OCI-LY7 (cell line): Measurements from ENCODE around the gene SLC44A5. TPM values are rescaled to one million over a fixed set of nuclear protein-coding genes. Genes with fewer than 3 reads are reported as not detected.

Experiments used
- BruUV-seq: library from RNA; stranded (reverse); fragments of 400-500 nt; replicated peaks from 2 replicates; lab custom pipeline; 2021; lab: Mats Ljungman, UMichigan
- CTCF ChIA-PET: fragments of 300-600 bp; sonication (Branson Sonifier 250); formaldehyde crosslinking; loops from one replicate; lab custom pipeline; 2022; ENCODE audit warnings: antibody characterized with exemption; ENCODE audit not compliant: unreplicated experiment; lab: Charles Lee
- POLR2A ChIA-PET: fragments of 300-600 bp; sonication (Branson Sonifier 250); formaldehyde crosslinking; loops from one replicate; lab custom pipeline; 2022; ENCODE audit warnings: antibody characterized with exemption; lab: Charles Lee
- DNase-seq: peaks from one replicate; pipeline ENCODE4 v3.0.0-alpha.2; 2015; ENCODE audit warnings: low spot score
- H2AFZ ChIP-seq: fragments of 200-600 bp; sonication (generic), shearing (Covaris generic); 2 replicates; pipeline ENCODE4 v1.6.1; 2014; ENCODE audit warnings: mild to moderate bottlenecking, antibody characterized with exemption, low read length, moderate library complexity
- H3K27ac ChIP-seq: fragments of 200-600 bp; sonication (generic); 2 replicates; pipeline ENCODE4 v1.5.1; 2014; ENCODE audit warnings: mixed run types, low read depth, mild to moderate bottlenecking, moderate library complexity, low read length, inconsistent platforms; ENCODE audit not compliant: poor library complexity, severe bottlenecking
- H3K36me3 ChIP-seq: fragments of 200-600 bp; sonication (generic); 2 replicates; pipeline ENCODE4 v1.6.1; 2014; ENCODE audit warnings: mild to moderate bottlenecking, antibody characterized with exemption, low read length, moderate library complexity, mixed read lengths; ENCODE audit not compliant: insufficient read depth
- H3K4me1 ChIP-seq: fragments of 200-600 bp; sonication (generic); 2 replicates; pipeline ENCODE4 v1.5.1; 2014; ENCODE audit warnings: mild to moderate bottlenecking, low read length; ENCODE audit not compliant: insufficient read depth, poor library complexity, severe bottlenecking
- H3K4me2 ChIP-seq: fragments of 200-600 bp; sonication (generic); 2 replicates; pipeline ENCODE4 v1.6.1; 2014; ENCODE audit warnings: mild to moderate bottlenecking, low read length
- H3K4me3 ChIP-seq: fragments of 200-600 bp; sonication (generic); 2 replicates; pipeline ENCODE4 v1.5.1; 2014; ENCODE audit warnings: mild to moderate bottlenecking, low read depth, low read length; ENCODE audit not compliant: poor library complexity, severe bottlenecking
- H3K79me2 ChIP-seq: fragments of 200-600 bp; sonication (generic); 2 replicates; pipeline ENCODE4 v1.6.1; 2016; ENCODE audit warnings: low read depth, mild to moderate bottlenecking, low read length, moderate library complexity, mixed read lengths; ENCODE audit not compliant: insufficient read depth
- H3K9me2 ChIP-seq: fragments of 200-600 bp; sonication (generic); 2 replicates; pipeline ENCODE4 v1.6.1; 2016; ENCODE audit warnings: mild to moderate bottlenecking, low read length, mixed read lengths; ENCODE audit not compliant: insufficient read depth
- H3K9me3 ChIP-seq: fragments of 200-600 bp; sonication (generic); 2 replicates; pipeline ENCODE4 v1.6.1; 2014; ENCODE audit warnings: mild to moderate bottlenecking, mixed run types, low read length, mixed read lengths
- H4K20me1 ChIP-seq: fragments of 200-600 bp; sonication (generic); 2 replicates; pipeline ENCODE4 v1.6.1; 2014; ENCODE audit warnings: mild to moderate bottlenecking, antibody characterized with exemption, low read length, moderate library complexity, mixed read lengths; ENCODE audit not compliant: insufficient read depth
- EZH2phosphoT487 ChIP-seq: fragments of 200-600 bp; sonication (generic); IDR thresholded peaks from 2 replicates; pipeline ENCODE4 v1.6.1; 2018; ENCODE audit warnings: low read depth, borderline replicate concordance, mild to moderate bottlenecking, mixed run types, antibody characterized with exemption, low read length, moderate library complexity, mixed read lengths
- intact Hi-C: fragments of 100-400 bp; cut with micrococcal nuclease; formaldehyde crosslinking; loops from one replicate; pipeline ENCODE4 v1.10.0; 2022; ENCODE audit not compliant: unreplicated experiment
- total RNA-seq, 2 experiments: library from RNA; depleted of rRNA in 1 of 2; stranded (reverse); fragments of >200 nt in 1 of 2; shearing (Covaris generic) in 1 of 2; gene quantifications; 2 replicates each; pipeline ENCODE4 v1.2.3, GENCODE V29; 2014 to 2022
- TF ChIP-seq, protein P1 (sequence below): fragments of 200-600 bp; sonication (generic); conservative IDR thresholded peaks from 2 replicates; pipeline ENCODE4 v1.5.1; 2014; ENCODE audit warnings: mild to moderate bottlenecking, antibody characterized with exemption, low read length, moderate library complexity, mixed read lengths

The SLC44A5 gene
- total RNA-seq, 2 experiments from 2014 or later, result not detected

DNA sequence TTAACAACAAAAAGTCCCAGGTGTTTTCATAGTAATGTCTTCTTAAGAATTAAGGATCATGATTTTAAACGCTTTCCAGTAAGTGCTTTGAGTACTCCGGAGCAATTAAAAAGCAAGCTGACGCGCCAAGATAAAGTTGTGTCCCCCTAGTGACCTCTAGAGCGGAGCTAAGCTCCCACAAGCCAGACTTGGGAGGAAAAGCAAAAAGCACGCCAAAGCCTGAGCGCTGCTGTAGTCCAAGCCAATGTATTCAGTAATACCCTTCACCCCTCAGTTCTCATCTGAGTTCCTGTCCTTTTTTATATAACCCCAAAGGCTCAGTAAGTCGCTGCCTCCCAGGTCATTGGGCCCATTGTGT, 3.5 kb upstream of the SLC44A5 start:
- H3K9me2 ChIP-seq, result no peaks in the 10 kb centered on the region
- intact Hi-C loops, result no loop called here
- no peak overlapping the region for H2AFZ ChIP-seq
- no peak for DNase-seq
- no TSS peak for BruUV-seq
- no peaks in the 10 kb centered on the region for H3K36me3 ChIP-seq
- H3K9me3 ChIP-seq, result no peaks in the 10 kb centered on the region
- H3K27ac ChIP-seq, result no peak overlapping the region
- no peak overlapping the region for H3K4me3 ChIP-seq
- ChIA-PET CTCF (no interaction called here), POLR2A (interaction anchor here (0.7 kb wide), 1 partner anchor 59 kb away, joined by 3 read pairs; no protein-coding TSS in a partner anchor)
- TF ChIP-seq, protein P1, sequence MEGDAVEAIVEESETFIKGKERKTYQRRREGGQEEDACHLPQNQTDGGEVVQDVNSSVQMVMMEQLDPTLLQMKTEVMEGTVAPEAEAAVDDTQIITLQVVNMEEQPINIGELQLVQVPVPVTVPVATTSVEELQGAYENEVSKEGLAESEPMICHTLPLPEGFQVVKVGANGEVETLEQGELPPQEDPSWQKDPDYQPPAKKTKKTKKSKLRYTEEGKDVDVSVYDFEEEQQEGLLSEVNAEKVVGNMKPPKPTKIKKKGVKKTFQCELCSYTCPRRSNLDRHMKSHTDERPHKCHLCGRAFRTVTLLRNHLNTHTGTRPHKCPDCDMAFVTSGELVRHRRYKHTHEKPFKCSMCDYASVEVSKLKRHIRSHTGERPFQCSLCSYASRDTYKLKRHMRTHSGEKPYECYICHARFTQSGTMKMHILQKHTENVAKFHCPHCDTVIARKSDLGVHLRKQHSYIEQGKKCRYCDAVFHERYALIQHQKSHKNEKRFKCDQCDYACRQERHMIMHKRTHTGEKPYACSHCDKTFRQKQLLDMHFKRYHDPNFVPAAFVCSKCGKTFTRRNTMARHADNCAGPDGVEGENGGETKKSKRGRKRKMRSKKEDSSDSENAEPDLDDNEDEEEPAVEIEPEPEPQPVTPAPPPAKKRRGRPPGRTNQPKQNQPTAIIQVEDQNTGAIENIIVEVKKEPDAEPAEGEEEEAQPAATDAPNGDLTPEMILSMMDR, result no peak
- TF ChIP-seq EZH2phosphoT487, result no peak
- H4K20me1 ChIP-seq, result no peaks in the 10 kb centered on the region
- H3K4me1 ChIP-seq, result no peaks in the 10 kb centered on the region
- H3K4me2 ChIP-seq, result no peak overlapping the region
- no peaks in the 10 kb centered on the region for H3K79me2 ChIP-seq

DNA sequence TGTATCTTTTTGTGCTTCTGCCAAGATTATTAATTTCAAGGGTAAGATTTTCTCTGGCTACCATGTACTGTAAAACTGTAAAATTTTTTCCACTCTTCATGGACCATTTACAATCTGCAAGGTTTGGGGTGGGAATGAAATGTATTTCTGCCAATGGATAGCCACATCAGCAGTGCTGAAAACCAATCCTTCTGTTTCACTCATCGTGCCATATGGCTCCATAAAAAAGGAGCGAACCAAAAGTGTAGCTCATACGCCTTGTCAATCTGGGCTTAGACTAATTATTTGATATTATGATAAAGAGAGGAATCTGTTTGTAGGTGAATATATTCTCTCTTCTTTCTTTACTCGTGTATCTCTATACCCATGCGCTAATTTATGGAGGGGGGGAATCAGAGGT, 3.0 kb upstream of the SLC44A5 start:
- CTCF ChIA-PET, result no interaction called here
- DNase-seq, result no peak

DNA sequence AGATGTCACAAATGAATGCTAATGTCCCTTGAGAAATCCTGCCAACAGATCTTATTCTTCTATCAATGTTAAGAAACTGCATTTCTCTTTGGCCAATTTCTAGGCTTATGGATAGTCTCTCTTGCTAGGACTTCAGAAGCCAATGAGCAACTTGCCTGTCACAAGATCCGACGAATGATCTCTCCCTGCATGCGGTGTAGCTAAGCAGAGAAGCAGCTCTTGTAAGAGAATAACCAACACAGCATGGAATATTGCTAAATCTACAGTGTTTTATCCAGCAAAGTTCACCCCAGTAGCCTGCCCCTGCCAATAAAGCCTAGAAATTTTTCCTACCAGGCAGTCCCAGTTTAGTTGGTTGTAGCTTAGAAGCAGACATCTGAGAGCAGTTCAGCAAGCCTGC, 2.1 kb upstream of the SLC44A5 start:
- TF ChIP-seq EZH2phosphoT487, result no peak
- TF ChIP-seq, protein P1, result no peak

More for the DNA sequence above, 3.0 kb upstream of the SLC44A5 start:
- no peaks in the 10 kb centered on the region for H4K20me1 ChIP-seq
- intact Hi-C loops, result no loop called here
- TF ChIP-seq, protein P1, result no peak
- TF ChIP-seq EZH2phosphoT487, result no peak
- H3K79me2 ChIP-seq, result no peaks in the 10 kb centered on the region
- H3K9me2 ChIP-seq, result no peaks in the 10 kb centered on the region
- no peaks in the 10 kb centered on the region for H3K4me1 ChIP-seq
- BruUV-seq, result no TSS peak
- H3K4me2 ChIP-seq, result no peak overlapping the region
- H2AFZ ChIP-seq, result no peak overlapping the region
- no peak overlapping the region for H3K27ac ChIP-seq
- POLR2A ChIA-PET, result interaction anchor here (0.7 to 1.5 kb wide), 2 partner anchors 15 to 88 kb away, joined by 3 read pairs; no protein-coding TSS in a partner anchor
- H3K9me3 ChIP-seq, result no peaks in the 10 kb centered on the region
- H3K4me3 ChIP-seq, result no peak overlapping the region
- H3K36me3 ChIP-seq, result no peaks in the 10 kb centered on the region

More for the DNA sequence above, 2.1 kb upstream of the SLC44A5 start:
- no peak overlapping the region for H3K27ac ChIP-seq
- CTCF ChIA-PET, result no interaction called here
- BruUV-seq, result no TSS peak
- no peaks in the 10 kb centered on the region for H3K36me3 ChIP-seq
- H2AFZ ChIP-seq, result no peak overlapping the region
- H3K9me2 ChIP-seq, result no peaks in the 10 kb centered on the region
- H3K79me2 ChIP-seq, result no peaks in the 10 kb centered on the region
- H3K4me1 ChIP-seq, result no peaks in the 10 kb centered on the region
- intact Hi-C loops, result no loop called here
- no peaks in the 10 kb centered on the region for H4K20me1 ChIP-seq
- DNase-seq, result no peak
- POLR2A ChIA-PET, result interaction anchor here (1.5 kb wide), 1 partner anchor 16 kb away, joined by 3 read pairs; no protein-coding TSS in a partner anchor
- no peak overlapping the region for H3K4me3 ChIP-seq
- no peak overlapping the region for H3K4me2 ChIP-seq
- H3K9me3 ChIP-seq, result no peaks in the 10 kb centered on the region
